ENCODE measurements around the gene USP10. TPM values are rescaled to one million over a fixed set of nuclear protein-coding genes. Genes with fewer than 3 reads are reported as not detected.

The USP10 gene
- total and polyA plus RNA-seq, 4 donors = 18.5 to 77.5 (median 63.0) TPM

DNA sequence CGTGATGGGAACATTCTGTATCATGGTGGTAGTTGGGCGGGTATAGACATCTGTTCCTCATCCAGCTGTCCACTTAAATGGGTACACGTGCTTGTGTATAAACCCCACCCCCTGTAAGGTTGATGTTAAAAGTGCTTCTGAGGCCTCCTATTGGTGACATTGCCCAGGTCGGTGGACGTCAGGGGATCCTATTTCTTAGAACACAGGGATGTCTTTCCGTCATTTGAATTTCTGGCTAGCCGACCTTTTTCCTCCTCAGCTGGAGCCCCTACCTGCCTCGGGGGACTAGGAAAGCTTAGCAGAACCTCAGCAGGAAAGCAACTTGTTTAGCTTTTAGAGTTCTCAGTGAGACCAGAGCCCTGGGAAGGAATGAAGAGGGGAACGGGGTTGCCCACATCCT lies 103.3 kb downstream of the USP10 start:
- DNase-seq = no peak
- Histone ChIP-seq H3K9ac (ENCODE audit: insufficient read depth in 1 of 2, low read length in 2 of 2) (no peak overlapping the region), H3K27me3 (ENCODE audit: control insufficient read depth in 3 of 3, insufficient read depth in 3 of 3, low read length in 2 of 3) (no peaks in the 10 kb centered on the region), H3K9me3 (ENCODE audit: control insufficient read depth in 4 of 4, insufficient read depth in 3 of 4, low read length in 3 of 4) (no peaks in the 10 kb centered on the region), H3K27ac (ENCODE audit: low read depth in 1 of 2, low read length in 1 of 2) (no peak overlapping the region), H3K36me3 (ENCODE audit: control insufficient read depth in 4 of 4, insufficient read depth in 4 of 4, low read length in 4 of 4) (no peaks in the 10 kb centered on the region), H3K4me3 (no peak overlapping the region), H3K4me1 (ENCODE audit: control insufficient read depth in 5 of 5, insufficient read depth in 5 of 5, low read length in 5 of 5) (peaks cover 0 to 13% (median 5%) of the 10 kb centered on the region in 5 donors)
- TF ChIP-seq, protein P1, sequence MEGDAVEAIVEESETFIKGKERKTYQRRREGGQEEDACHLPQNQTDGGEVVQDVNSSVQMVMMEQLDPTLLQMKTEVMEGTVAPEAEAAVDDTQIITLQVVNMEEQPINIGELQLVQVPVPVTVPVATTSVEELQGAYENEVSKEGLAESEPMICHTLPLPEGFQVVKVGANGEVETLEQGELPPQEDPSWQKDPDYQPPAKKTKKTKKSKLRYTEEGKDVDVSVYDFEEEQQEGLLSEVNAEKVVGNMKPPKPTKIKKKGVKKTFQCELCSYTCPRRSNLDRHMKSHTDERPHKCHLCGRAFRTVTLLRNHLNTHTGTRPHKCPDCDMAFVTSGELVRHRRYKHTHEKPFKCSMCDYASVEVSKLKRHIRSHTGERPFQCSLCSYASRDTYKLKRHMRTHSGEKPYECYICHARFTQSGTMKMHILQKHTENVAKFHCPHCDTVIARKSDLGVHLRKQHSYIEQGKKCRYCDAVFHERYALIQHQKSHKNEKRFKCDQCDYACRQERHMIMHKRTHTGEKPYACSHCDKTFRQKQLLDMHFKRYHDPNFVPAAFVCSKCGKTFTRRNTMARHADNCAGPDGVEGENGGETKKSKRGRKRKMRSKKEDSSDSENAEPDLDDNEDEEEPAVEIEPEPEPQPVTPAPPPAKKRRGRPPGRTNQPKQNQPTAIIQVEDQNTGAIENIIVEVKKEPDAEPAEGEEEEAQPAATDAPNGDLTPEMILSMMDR (IDR thresholded peaks at IDR 0.05; ENCODE audit: control extremely low read depth, extremely low read depth) = no peak
- 79 to 82% methylated on average over 9 of the region's 9 CpGs for WGBS, 2 donors
- no peak for ATAC-seq (ENCODE audit: insufficient read depth, low FRiP score)

GRCh38 chr16:84804326-84804725 lies 104.5 kb downstream of the USP10 start:
- TF ChIP-seq, protein P1 (IDR thresholded peaks at IDR 0.05; ENCODE audit: control extremely low read depth, extremely low read depth) = no peak
- DNase-seq (no peak), ATAC-seq (ENCODE audit: insufficient read depth, low FRiP score) (no peak)
- Histone ChIP-seq H3K4me1 (ENCODE audit: control insufficient read depth in 5 of 5, insufficient read depth in 5 of 5, low read length in 5 of 5) (peaks cover 0 to 13% (median 5%) of the 10 kb centered on the region in 5 donors), H3K4me3 (no peak overlapping the region), H3K9me3 (ENCODE audit: control insufficient read depth in 4 of 4, insufficient read depth in 3 of 4, low read length in 3 of 4) (no peaks in the 10 kb centered on the region), H3K27ac (ENCODE audit: low read depth in 1 of 2, low read length in 1 of 2) (no peak overlapping the region), H3K27me3 (ENCODE audit: control insufficient read depth in 3 of 3, insufficient read depth in 3 of 3, low read length in 2 of 3) (no peaks in the 10 kb centered on the region), H3K9ac (ENCODE audit: insufficient read depth in 1 of 2, low read length in 2 of 2) (no peak overlapping the region), H3K36me3 (ENCODE audit: control insufficient read depth in 4 of 4, insufficient read depth in 4 of 4, low read length in 4 of 4) (no peaks in the 10 kb centered on the region)
- 94 to 95% methylated on average over 10 of the region's 10 CpGs for WGBS, 2 donors

GRCh38 chr16:84806256-84806889 lies 106.6 kb downstream of the USP10 start:
- Histone ChIP-seq H3K36me3 (ENCODE audit: control insufficient read depth in 4 of 4, insufficient read depth in 4 of 4, low read length in 4 of 4) (no peaks in the 10 kb centered on the region), H3K27ac (ENCODE audit: low read depth in 1 of 2, low read length in 1 of 2) (peak overlapping the region; percentile 4 to 26), H3K4me1 (ENCODE audit: control insufficient read depth in 5 of 5, insufficient read depth in 5 of 5, low read length in 5 of 5) (peaks cover 0 to 6% (median 0%) of the 10 kb centered on the region in 5 donors), H3K9ac (ENCODE audit: insufficient read depth in 1 of 2, low read length in 2 of 2) (no peak overlapping the region), H3K4me3 (no peak overlapping the region), H3K9me3 (ENCODE audit: control insufficient read depth in 4 of 4, insufficient read depth in 3 of 4, low read length in 3 of 4) (no peaks in the 10 kb centered on the region), H3K27me3 (ENCODE audit: control insufficient read depth in 3 of 3, insufficient read depth in 3 of 3, low read length in 2 of 3) (peaks cover 0 to under 1% (median 0%) of the 10 kb centered on the region in 3 donors)
- DNase-seq = peak in 1 of 3 donors; percentile 35
- 37 to 46% methylated on average over 26 of the region's 26 CpGs for WGBS, 2 donors
- ATAC-seq (ENCODE audit: insufficient read depth, low FRiP score) = peak; percentile 63
- TF ChIP-seq, protein P1 (IDR thresholded peaks at IDR 0.05; ENCODE audit: control extremely low read depth, extremely low read depth) = no peak

DNA sequence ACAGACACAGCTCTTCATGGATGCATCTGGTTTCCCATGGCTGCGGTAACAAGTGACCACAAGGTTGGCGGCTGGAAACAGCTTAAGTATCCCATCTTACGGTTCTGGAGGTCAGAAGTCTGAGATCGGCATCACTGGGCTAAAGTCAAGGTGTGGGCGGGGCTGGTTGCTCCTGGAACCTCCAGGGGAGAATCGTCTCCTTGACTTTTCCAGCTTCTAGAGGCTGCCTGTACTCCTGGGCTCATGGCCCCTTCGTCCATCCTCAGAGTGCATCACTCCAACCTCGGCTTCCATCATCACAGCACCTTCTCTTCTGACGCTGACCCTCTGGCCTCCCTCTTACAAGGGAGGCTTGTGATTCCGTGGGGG lies 107.1 kb downstream of the USP10 start:
- peaks cover 0 to 4% (median 0%) of the 10 kb centered on the region in 3 donors for H3K27me3 ChIP-seq (ENCODE audit: control insufficient read depth in 3 of 3, insufficient read depth in 3 of 3, low read length in 2 of 3)
- H3K27ac ChIP-seq (ENCODE audit: low read depth in 1 of 2, low read length in 1 of 2) = peak overlapping the region; percentile 4 to 26
- H3K9me3 ChIP-seq (ENCODE audit: control insufficient read depth in 4 of 4, insufficient read depth in 3 of 4, low read length in 3 of 4) = no peaks in the 10 kb centered on the region
- no peaks in the 10 kb centered on the region for H3K36me3 ChIP-seq (ENCODE audit: control insufficient read depth in 4 of 4, insufficient read depth in 4 of 4, low read length in 4 of 4)
- no peak overlapping the region for H3K9ac ChIP-seq (ENCODE audit: insufficient read depth in 1 of 2, low read length in 2 of 2)
- ATAC-seq (ENCODE audit: insufficient read depth, low FRiP score) (no peak), DNase-seq (no peak)
- H3K4me1 ChIP-seq (ENCODE audit: control insufficient read depth in 5 of 5, insufficient read depth in 5 of 5, low read length in 5 of 5) = peaks cover 0 to 6% (median 0%) of the 10 kb centered on the region in 5 donors
- WGBS, 2 donors = 87 to 91% methylated on average over 10 of the region's 10 CpGs
- H3K4me3 ChIP-seq = no peak overlapping the region
- TF ChIP-seq, protein P1 (IDR thresholded peaks at IDR 0.05; ENCODE audit: control extremely low read depth, extremely low read depth) = no peak
